Heart left ventricle (tissue), 16 donors: Measurements from ENCODE around the gene DYSF. TPM values are rescaled to one million over a fixed set of nuclear protein-coding genes. Genes with fewer than 3 reads are reported as not detected.
"Not testable (repeated sequence)": the region's sequence is repeated elsewhere in the genome, so short reads cannot be mapped to it uniquely, and the experiment has no call there.

Experiments used
- ATAC-seq, 4 donors: fragments of 200-7000 bp; cut with Tn5 transposase; one replicate each; pipeline ENCODE4 v1.9.1; 2020 to 2022; ENCODE audit warnings: moderate library complexity in 4 of 4, mild to moderate bottlenecking in 3 of 4, moderate number of reproducible peaks in 1 of 4
- DNase-seq, 5 donors: peaks; one replicate each; pipeline ENCODE4 v3.0.0-alpha.2; 2020
- H3K27ac ChIP-seq, 12 donors: fragments of 200-600 bp; sonication (generic) in 4 of 12; one replicate each; pipeline versions ENCODE4 v1.5.0 to v1.8.0; 2016 to 2022; ENCODE audit warnings: mild to moderate bottlenecking in 2 of 12
- H3K27me3 ChIP-seq, 9 donors: fragments of 200-600 bp; sonication (generic) in 2 of 9; one replicate each; pipeline versions ENCODE4 v1.5.1 to v1.8.0; 2016 to 2022; ENCODE audit warnings: mild to moderate bottlenecking in 3 of 9
- H3K36me3 ChIP-seq, 9 donors: fragments of 200-600 bp; sonication (generic) in 2 of 9; one replicate each; pipeline versions ENCODE4 v1.5.0 to v1.8.0; 2018 to 2022; ENCODE audit warnings: mild to moderate bottlenecking in 2 of 9
- H3K4me1 ChIP-seq, 12 donors: fragments of 200-600 bp; sonication (generic) in 4 of 12; one replicate each; pipeline versions ENCODE4 v1.5.0 to v1.8.0; 2016 to 2022; ENCODE audit warnings: mild to moderate bottlenecking in 3 of 12
- H3K4me3 ChIP-seq, 12 donors: fragments of 200-600 bp; sonication (generic) in 4 of 12; one replicate each; pipeline versions ENCODE4 v1.5.0 to v1.8.0; 2017 to 2022; ENCODE audit warnings: mild to moderate bottlenecking in 9 of 12, moderate library complexity in 4 of 12
- H3K9me3 ChIP-seq, 12 donors: fragments of 200-600 bp; sonication (generic) in 4 of 12; one replicate each; pipeline versions ENCODE4 v1.5.0 to v1.8.0; 2016 to 2022; ENCODE audit warnings: mild to moderate bottlenecking in 1 of 12
- POLR2A ChIP-seq, 2 donors: fragments of 450-650 bp; IDR thresholded peaks; one replicate each; pipeline ENCODE4 v1.6.1; 2017; ENCODE audit warnings: antibody characterized with exemption in 2 of 2, mild to moderate bottlenecking in 2 of 2, moderate library complexity in 2 of 2
- WGBS, 4 donors: extraction: QIAGEN DNeasy Blood & Tissue Kit in 2 of 4; methylation state at CpG; one replicate each; pipeline versions ENCODE4 v1.1.5 to v1.1.7; 2013 to 2018; 5-methylcytosine and 5-hydroxymethylcytosine counted together
- intact Hi-C, 10 donors: fragments of 100-400 bp; cut with DNase I; formaldehyde crosslinking; loops; one replicate each; pipeline versions ENCODE4 v1.11.1 to v1.14.2; 2022
- polyA plus RNA-seq, 2 donors: library from polyadenylated mRNA; stranded (reverse); fragments of 200-250 nt; gene quantifications; one replicate each; pipeline ENCODE4 v1.2.3, GENCODE V29; 2013
- total RNA-seq, 9 donors: library from RNA; depleted of rRNA in 2 of 9; stranded (reverse); fragments of >200 nt in 2 of 9; fragmentation: NEBNext Ultra II Directional in 3 of 9; extraction: Animal tissue kit (Norgen Biotek cat#: 25700) in 3 of 9; gene quantifications; one replicate each; pipeline versions ENCODE4 v1.1.0 to v1.2.4, GENCODE V29; 2016 to 2023
- TF ChIP-seq, protein P1 (sequence below), 12 donors: fragments of 200-600 bp; sonication (generic) in 4 of 12; IDR thresholded peaks; one replicate each; pipeline versions ENCODE4 v1.5.0 to v1.8.0; 2018 to 2022; ENCODE audit warnings: antibody characterized with exemption in 12 of 12, mild to moderate bottlenecking in 5 of 12
- donor health status: ischemic (EF 13 %, LVEDD 7.1; RV severe dilation, severe dysfunction).
- donor health status: healthy with polysubstance abuse.
- donor health status: DM: no; HTN: yes; CAD: no.
- donor health status: DM: no; HTN: no; CAD: no.
- donor health status: ischemic (EF 25% LVEDD 6.9; RV normal size, moderate dysfunction).
- donor health status: ischemic (EF 25% LVEDD 5.7; RV mildly dilated, moderate dysfunction).
- donor health status: healthy.
- donor health status: DM: yes; HTN: yes; CAD: no.
- donor health status: ischemic (EF 35%, LVEDD 5.7; RV mildly dilated, moderate dysfunction).
- donor health status: nonischemic (EF 11% LVEDD 7.7; RV severe dilation, severe dysfunction).
- donor health status: DM: yes; HTN: yes; CAD: no.
- donor health status: PGD.
- donor health status: ischemic (EF 29% LVEDD 5.4; RV normal size, mild dysfunction).
- donor health status: nonischemic (EF 23%, LVEDD 6.1; RV moderate dilation, normal function).

The DYSF gene
- total and polyA plus RNA-seq, 11 donors = 25.5 to 99.9 (median 78.6) TPM

GRCh38 chr2:71423817-71424420 lies 29.4 kb upstream of the DYSF start:
- intact Hi-C loops = no loop called here
- Histone ChIP-seq H3K4me3 (no peak overlapping the region), H3K36me3 (peaks cover 0 to 88% (median 67%) of the 10 kb centered on the region in 9 donors), H3K4me1 (peaks cover 0 to 35% (median 8%) of the 10 kb centered on the region in 12 donors), H3K27ac (peak overlapping the region in 5 of 12 donors; percentile 11 to 59 (median 25)), H3K27me3 (no peaks in the 10 kb centered on the region), H3K9me3 (no peaks in the 10 kb centered on the region)
- DNase-seq (no peak), ATAC-seq (peak in 3 of 4 donors; percentile 22 to 54 (median 29))
- TF ChIP-seq, protein P1, sequence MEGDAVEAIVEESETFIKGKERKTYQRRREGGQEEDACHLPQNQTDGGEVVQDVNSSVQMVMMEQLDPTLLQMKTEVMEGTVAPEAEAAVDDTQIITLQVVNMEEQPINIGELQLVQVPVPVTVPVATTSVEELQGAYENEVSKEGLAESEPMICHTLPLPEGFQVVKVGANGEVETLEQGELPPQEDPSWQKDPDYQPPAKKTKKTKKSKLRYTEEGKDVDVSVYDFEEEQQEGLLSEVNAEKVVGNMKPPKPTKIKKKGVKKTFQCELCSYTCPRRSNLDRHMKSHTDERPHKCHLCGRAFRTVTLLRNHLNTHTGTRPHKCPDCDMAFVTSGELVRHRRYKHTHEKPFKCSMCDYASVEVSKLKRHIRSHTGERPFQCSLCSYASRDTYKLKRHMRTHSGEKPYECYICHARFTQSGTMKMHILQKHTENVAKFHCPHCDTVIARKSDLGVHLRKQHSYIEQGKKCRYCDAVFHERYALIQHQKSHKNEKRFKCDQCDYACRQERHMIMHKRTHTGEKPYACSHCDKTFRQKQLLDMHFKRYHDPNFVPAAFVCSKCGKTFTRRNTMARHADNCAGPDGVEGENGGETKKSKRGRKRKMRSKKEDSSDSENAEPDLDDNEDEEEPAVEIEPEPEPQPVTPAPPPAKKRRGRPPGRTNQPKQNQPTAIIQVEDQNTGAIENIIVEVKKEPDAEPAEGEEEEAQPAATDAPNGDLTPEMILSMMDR (IDR thresholded peaks at IDR 0.05) = no peak
- no peak for TF ChIP-seq POLR2A (IDR thresholded peaks at IDR 0.05)
- WGBS, 4 donors = 48 to 66% (median 58%) methylated on average over 3 of the region's 3 CpGs

DNA sequence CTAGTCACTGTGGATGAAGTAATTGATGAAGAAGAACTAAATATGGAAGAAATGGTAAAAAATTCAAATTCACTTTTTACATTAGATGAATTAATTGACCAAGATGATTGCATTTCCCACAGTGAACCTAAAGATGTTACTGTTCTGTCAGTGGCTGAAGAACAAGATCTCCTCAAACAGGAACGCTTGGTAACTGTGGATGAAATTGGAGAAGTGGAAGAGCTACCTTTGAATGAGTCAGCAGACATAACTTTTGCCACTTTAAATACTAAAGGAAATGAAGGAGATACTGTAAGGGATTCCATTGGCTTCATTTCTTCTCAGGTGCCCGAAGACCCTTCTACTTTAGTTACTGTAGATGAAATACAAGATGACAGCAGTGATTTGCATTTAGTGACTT lies 26.6 kb upstream of the DYSF start:
- ATAC-seq = no peak
- 95 to 96% (median 96%) methylated on average over 2 of the region's 2 CpGs for WGBS, 4 donors
- H3K36me3 ChIP-seq = peaks cover 0 to 94% (median 91%) of the 10 kb centered on the region in 9 donors

DNA sequence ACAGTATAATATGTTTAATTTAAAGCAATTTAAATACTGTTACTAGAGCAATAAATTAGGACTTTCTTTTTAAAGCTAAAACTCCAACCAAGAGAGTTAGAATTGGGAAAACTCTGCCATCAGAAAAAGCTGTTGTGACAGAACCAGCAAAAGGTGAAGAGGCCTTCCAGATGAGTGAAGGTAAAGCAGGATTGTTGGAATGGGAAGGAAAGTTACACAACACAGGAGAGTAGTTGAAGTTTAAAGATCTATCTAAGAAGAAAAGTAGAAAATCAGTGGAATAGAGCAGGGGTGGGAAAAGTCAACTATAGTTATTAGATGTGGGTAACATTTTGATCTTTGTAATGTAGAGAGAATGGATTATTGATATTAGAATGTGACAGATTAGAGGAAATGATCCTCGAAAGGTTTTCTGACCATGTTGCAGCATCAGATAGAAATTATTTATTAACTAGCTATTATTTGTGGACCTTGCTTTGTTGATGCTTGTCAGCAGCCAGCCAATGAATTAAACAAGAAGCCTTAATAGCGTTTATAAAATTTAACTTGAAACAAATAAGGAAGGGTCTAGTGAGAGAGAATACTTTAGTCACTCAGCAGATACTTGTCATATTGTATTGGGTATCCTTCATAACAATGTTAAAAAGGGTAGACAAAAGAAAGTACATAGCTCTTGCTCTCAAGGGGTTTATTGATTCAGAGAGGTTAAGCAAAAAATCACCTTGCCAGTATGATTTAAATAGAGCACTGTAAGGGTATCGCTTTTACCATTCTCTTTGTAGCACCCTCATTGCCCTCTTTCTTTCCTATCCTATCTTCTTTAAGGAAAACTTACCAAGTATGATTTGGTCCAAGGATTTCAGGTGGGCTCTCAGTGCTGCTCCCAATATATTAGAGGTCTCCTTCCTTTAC lies 24.6 kb upstream of the DYSF start:
- peaks cover 0 to 26% (median 3%) of the 10 kb centered on the region in 12 donors for H3K4me1 ChIP-seq
- TF ChIP-seq, protein P1 (IDR thresholded peaks at IDR 0.05) = no peak
- TF ChIP-seq POLR2A (IDR thresholded peaks at IDR 0.05) = no peak
- DNase-seq = no peak
- no peak overlapping the region for H3K27ac ChIP-seq
- H3K4me3 ChIP-seq = no peak overlapping the region
- peaks cover 2 to 100% (median 96%) of the 10 kb centered on the region in 9 donors for H3K36me3 ChIP-seq
- no peaks in the 10 kb centered on the region for H3K9me3 ChIP-seq
- no peak for ATAC-seq
- intact Hi-C loops = no loop called here
- WGBS, 4 donors = 94 to 98% (median 96%) methylated on average over 3 of the region's 3 CpGs
- no peaks in the 10 kb centered on the region for H3K27me3 ChIP-seq

More for the DNA sequence above, 26.6 kb upstream of the DYSF start:
- TF ChIP-seq POLR2A (IDR thresholded peaks at IDR 0.05) = no peak
- TF ChIP-seq, protein P1 (IDR thresholded peaks at IDR 0.05) = no peak
- Histone ChIP-seq H3K9me3 (no peaks in the 10 kb centered on the region), H3K4me1 (peaks cover 0 to 35% (median 8%) of the 10 kb centered on the region in 12 donors), H3K27me3 (no peaks in the 10 kb centered on the region), H3K27ac (peak overlapping the region in 1 of 12 donors; percentile 17), H3K4me3 (no peak overlapping the region)
- intact Hi-C loops = no loop called here
- no peak for DNase-seq

- intact Hi-C loops, H3K27ac ChIP-seq, H3K27me3 ChIP-seq, H3K4me3 ChIP-seq, H3K9me3 ChIP-seq, DNase-seq, ATAC-seq: not testable (repeated sequence)
- H3K36me3 ChIP-seq = peaks cover 0 to 16% (median 0%) of the 10 kb centered on the region in 9 donors
- WGBS, 4 donors = 83 to 89% (median 85%) methylated on average over 5 of the region's 5 CpGs
- H3K4me1 ChIP-seq = peaks cover 0 to 13% (median 0%) of the 10 kb centered on the region in 12 donors
These were observed 8.2 kb upstream of the DYSF start for GRCh38 chr2:71445142-71445541.
